Measurements from ENCODE around the gene TRAF3IP3.

Gene TRAF3IP3

DNA sequence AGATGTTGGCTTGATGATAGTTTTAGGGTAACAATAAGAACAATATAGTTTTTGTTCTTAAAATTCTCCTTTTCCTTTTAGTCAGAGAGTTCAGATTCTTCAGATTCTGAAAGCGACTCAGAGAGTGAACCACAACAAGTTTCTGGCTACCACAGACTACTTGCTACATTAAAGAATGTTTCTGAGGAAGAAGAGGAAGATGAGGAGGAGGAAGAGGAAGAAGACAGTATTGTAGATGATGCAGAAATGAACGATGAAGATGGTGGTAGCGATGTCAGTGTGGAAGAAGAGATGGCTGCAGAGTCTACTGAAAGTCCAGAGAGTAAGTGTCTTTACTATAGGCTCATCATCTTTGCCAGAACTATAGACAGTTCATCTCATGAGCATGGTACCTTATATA, 74.9 kb downstream of the TRAF3IP3 start:
- Histone ChIP-seq H3K4me3 (ENCODE audit: control insufficient read depth in 1 of 7, extremely low read depth in 1 of 7, insufficient read depth in 4 of 7, low read depth in 2 of 7, low read length in 6 of 7) (no peak overlapping the region), H3K9me3 (ENCODE audit: control extremely low read depth in 1 of 5, control insufficient read depth in 4 of 5, insufficient read depth in 2 of 5, low read depth in 1 of 5, low read length in 4 of 5) (no peaks in the 10 kb centered on the region), H3K4me1 (ENCODE audit: control extremely low read depth in 1 of 4, control insufficient read depth in 4 of 4, insufficient read depth in 4 of 4, low read length in 3 of 4) (peaks cover 0 to 10% (median 7%) of the 10 kb centered on the region in 4 experiments), H3K36me3 (ENCODE audit: control insufficient read depth in 4 of 4, insufficient read depth in 4 of 4, low read length in 3 of 4) (peaks cover 18 to 45% (median 35%) of the 10 kb centered on the region in 4 experiments), H3K27ac (ENCODE audit: insufficient read depth in 1 of 2, low read depth in 1 of 2, low read length in 2 of 2, poor library complexity in 1 of 2, severe bottlenecking in 2 of 2) (no peak overlapping the region), H3K27me3 (replicated peaks in 2 of 5; ENCODE audit: control insufficient read depth in 4 of 5, insufficient read depth in 5 of 5, low read length in 4 of 5) (no peaks in the 10 kb centered on the region)
- 89% methylated on average over 3 of the region's 3 CpGs for WGBS (ENCODE audit: insufficient coverage)
- POLR2A ChIA-PET: no interaction called here
- no peak for DNase-seq
- CTCF ChIA-PET: interaction anchor here (1.5 kb wide), 1 partner anchor 16 kb away, joined by 3 read pairs; no protein-coding TSS in a partner anchor

DNA sequence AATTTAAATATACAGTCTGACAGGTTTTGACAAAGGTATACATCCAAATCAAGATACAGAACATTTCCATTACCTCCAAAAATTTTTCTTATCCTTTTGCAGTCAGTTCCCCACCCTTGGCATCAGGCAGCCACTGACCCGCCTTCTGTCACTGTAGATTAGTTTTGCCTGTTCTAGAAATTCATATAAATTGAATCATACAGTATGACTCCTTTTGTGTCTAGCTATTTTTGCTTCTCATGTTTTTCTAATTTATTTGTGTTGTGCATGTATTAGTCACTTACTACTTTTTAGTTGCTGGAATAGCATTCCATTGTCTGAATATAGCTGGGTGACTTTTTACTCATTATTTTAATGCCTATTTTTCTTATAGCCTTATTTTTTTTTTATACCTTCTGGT, 75.8 kb downstream of the TRAF3IP3 start:
- POLR2A ChIA-PET: no interaction called here
- no CpG with 5 or more reads among the region's 1 CpG for WGBS (ENCODE audit: insufficient coverage)
- Histone ChIP-seq H3K4me3 (ENCODE audit: control insufficient read depth in 1 of 7, extremely low read depth in 1 of 7, insufficient read depth in 4 of 7, low read depth in 2 of 7, low read length in 6 of 7) (no peak overlapping the region), H3K36me3 (ENCODE audit: control insufficient read depth in 4 of 4, insufficient read depth in 4 of 4, low read length in 3 of 4) (peaks cover 24 to 54% (median 38%) of the 10 kb centered on the region in 4 experiments), H3K27ac (ENCODE audit: insufficient read depth in 1 of 2, low read depth in 1 of 2, low read length in 2 of 2, poor library complexity in 1 of 2, severe bottlenecking in 2 of 2) (no peak overlapping the region), H3K4me1 (ENCODE audit: control extremely low read depth in 1 of 4, control insufficient read depth in 4 of 4, insufficient read depth in 4 of 4, low read length in 3 of 4) (peaks cover 0 to 10% (median 7%) of the 10 kb centered on the region in 4 experiments), H3K27me3 (replicated peaks in 2 of 5; ENCODE audit: control insufficient read depth in 4 of 5, insufficient read depth in 5 of 5, low read length in 4 of 5) (no peaks in the 10 kb centered on the region), H3K9me3 (ENCODE audit: control extremely low read depth in 1 of 5, control insufficient read depth in 4 of 5, insufficient read depth in 2 of 5, low read depth in 1 of 5, low read length in 4 of 5) (no peaks in the 10 kb centered on the region)
- no peak for DNase-seq
- CTCF ChIA-PET: interaction anchor here (0.6 to 1.5 kb wide), 2 partner anchors 8 to 16 kb away, joined by 3 read pairs; no protein-coding TSS in a partner anchor
